Measurements from ENCODE around the gene PEMT.

Gene PEMT

GRCh38 chr17:17551361-17551760 is 40.1 kb downstream of the PEMT start:
- no peak overlapping the region for H3K27ac ChIP-seq
- TF ChIP-seq ZFX (IDR thresholded peaks at IDR 0.05; ENCODE audit: borderline replicate concordance): no peak
- TF ChIP-seq CTCF (IDR thresholded peaks at IDR 0.05): no peak

- no peak overlapping the region for H3K27ac ChIP-seq
- TF ChIP-seq ZFX (IDR thresholded peaks at IDR 0.05; ENCODE audit: borderline replicate concordance) (no peak), CTCF (IDR thresholded peaks at IDR 0.05) (no peak)
These were observed 41.7 kb downstream of the PEMT start for GRCh38 chr17:17549732-17550366.

GRCh38 chr17:17548044-17548443 is 43.5 kb downstream of the PEMT start:
- H3K27ac ChIP-seq: no peak overlapping the region
- TF ChIP-seq CTCF (IDR thresholded peaks at IDR 0.05): no peak
- no peak for TF ChIP-seq ZFX (IDR thresholded peaks at IDR 0.05; ENCODE audit: borderline replicate concordance)

GRCh38 chr17:17547210-17547764 is 44.2 kb downstream of the PEMT start:
- no peak for TF ChIP-seq ZFX (IDR thresholded peaks at IDR 0.05; ENCODE audit: borderline replicate concordance)
- no peak for TF ChIP-seq CTCF (IDR thresholded peaks at IDR 0.05)
- no peak overlapping the region for H3K27ac ChIP-seq

GRCh38 chr17:17546399-17547185 is 44.9 kb downstream of the PEMT start:
- H3K27ac ChIP-seq: no peak overlapping the region
- no peak for TF ChIP-seq CTCF (IDR thresholded peaks at IDR 0.05)
- TF ChIP-seq ZFX (IDR thresholded peaks at IDR 0.05; ENCODE audit: borderline replicate concordance): no peak

GRCh38 chr17:17545984-17546383 is 45.5 kb downstream of the PEMT start:
- H3K27ac ChIP-seq: no peak overlapping the region
- TF ChIP-seq CTCF (IDR thresholded peaks at IDR 0.05): no peak
- TF ChIP-seq ZFX (IDR thresholded peaks at IDR 0.05; ENCODE audit: borderline replicate concordance): no peak
